Neuronal stem cell (in vitro differentiated cells): ENCODE results near the gene PLPP4. TPM values are rescaled to one million over a fixed set of nuclear protein-coding genes. Genes with fewer than 3 reads are reported as not detected.

Source experiments
- DNase-seq: peaks from one replicate; pipeline ENCODE4 v3.0.0-alpha.2; 2013; ENCODE audit warnings: low spot score
- H2AFZ ChIP-seq: one replicate; pipeline ENCODE4 v1.6.1; 2013; ENCODE audit warnings: mild to moderate bottlenecking, low read length, inconsistent platforms
- H2AK5ac ChIP-seq: 2 replicates; pipeline ENCODE4 v1.6.1; 2013; ENCODE audit warnings: low read depth, mild to moderate bottlenecking, inconsistent platforms, low read length, moderate library complexity, mixed read lengths
- H2BK120ac ChIP-seq: 2 replicates; pipeline ENCODE4 v1.6.1; 2013; ENCODE audit warnings: low read depth, mild to moderate bottlenecking, inconsistent platforms, low read length, moderate library complexity, mixed read lengths
- H2BK12ac ChIP-seq: one replicate; pipeline ENCODE4 v1.6.1; 2013; ENCODE audit warnings: low read length, inconsistent platforms
- H2BK15ac ChIP-seq: 2 replicates; pipeline ENCODE4 v1.6.1; 2013; ENCODE audit warnings: mild to moderate bottlenecking, low read length, inconsistent platforms, mixed read lengths
- H2BK5ac ChIP-seq: one replicate; pipeline ENCODE4 v1.6.1; 2013; ENCODE audit warnings: inconsistent platforms, mild to moderate bottlenecking, low read length, moderate library complexity
- H3K14ac ChIP-seq: one replicate; pipeline ENCODE4 v1.6.1; 2013; ENCODE audit warnings: low read length, inconsistent platforms
- H3K18ac ChIP-seq: 2 replicates; pipeline ENCODE4 v1.6.1; 2013; ENCODE audit warnings: low read length, inconsistent platforms
- H3K23ac ChIP-seq: 2 replicates; pipeline ENCODE4 v1.6.1; 2013; ENCODE audit warnings: low read depth, mild to moderate bottlenecking, mixed read lengths, low read length, inconsistent platforms; ENCODE audit not compliant: poor library complexity
- H3K27ac ChIP-seq: replicated peaks from 3 replicates; pipeline ENCODE4 v1.5.1; 2013; ENCODE audit warnings: low read length, inconsistent platforms
- H3K27me3 ChIP-seq, 3 experiments: 2 replicates each; pipeline ENCODE4 v1.6.1; 2013; ENCODE audit warnings: low read length in 3 of 3, mild to moderate bottlenecking in 2 of 3, inconsistent platforms in 1 of 3, low read depth in 1 of 3, mixed read lengths in 1 of 3, moderate library complexity in 1 of 3; ENCODE audit not compliant: control insufficient read depth in 3 of 3, insufficient read depth in 3 of 3
- H3K36me3 ChIP-seq, 2 donors: replicated peaks in 1 of 2; 2 replicates each; pipeline ENCODE4 v1.6.1; 2013; ENCODE audit warnings: low read length in 2 of 2; ENCODE audit not compliant: control insufficient read depth in 2 of 2, insufficient read depth in 2 of 2
- H3K4ac ChIP-seq: 2 replicates; pipeline ENCODE4 v1.6.1; 2013; ENCODE audit warnings: inconsistent platforms, mild to moderate bottlenecking, low read length, moderate library complexity
- H3K4me1 ChIP-seq, 2 donors: 1 replicate in 1 of 2; 2 replicates in 1 of 2; pipeline ENCODE4 v1.6.1; 2013; ENCODE audit warnings: low read length in 2 of 2, low read depth in 1 of 2; ENCODE audit not compliant: control insufficient read depth in 2 of 2, insufficient read depth in 1 of 2
- H3K4me2 ChIP-seq: one replicate; pipeline ENCODE4 v1.6.1; 2013; ENCODE audit warnings: mild to moderate bottlenecking, low read length, inconsistent platforms; ENCODE audit not compliant: insufficient read depth, poor library complexity, severe bottlenecking
- H3K4me3 ChIP-seq, 2 donors: 2 replicates each; pipeline ENCODE4 v1.5.1; 2013; ENCODE audit warnings: low read length in 2 of 2, mild to moderate bottlenecking in 2 of 2, inconsistent platforms in 1 of 2, moderate library complexity in 1 of 2
- H3K79me1 ChIP-seq: one replicate; pipeline ENCODE4 v1.6.1; 2013; ENCODE audit warnings: low read depth, mild to moderate bottlenecking, inconsistent platforms, low read length, moderate library complexity
- H3K9ac ChIP-seq: one replicate; pipeline ENCODE4 v1.6.1; 2013; ENCODE audit warnings: mild to moderate bottlenecking, low read depth, low read length, inconsistent platforms; ENCODE audit not compliant: poor library complexity
- H3K9me3 ChIP-seq, 2 donors: replicated peaks in 1 of 2; 2 replicates each; pipeline versions ENCODE3 to v1.6.1; 2013; ENCODE audit warnings: low read length in 2 of 2, mild to moderate bottlenecking in 2 of 2, inconsistent platforms in 1 of 2, low read depth in 1 of 2, mixed read lengths in 1 of 2, moderate library complexity in 1 of 2; ENCODE audit not compliant: control insufficient read depth in 2 of 2, insufficient read depth in 1 of 2
- H4K8ac ChIP-seq: one replicate; pipeline ENCODE4 v1.6.1; 2013; ENCODE audit warnings: low read depth, mild to moderate bottlenecking, inconsistent platforms, low read length, moderate library complexity
- H4K91ac ChIP-seq: one replicate; pipeline ENCODE4 v1.6.1; 2013; ENCODE audit warnings: low read length, low read depth, mild to moderate bottlenecking, inconsistent platforms; ENCODE audit not compliant: poor library complexity
- WGBS, 2 donors: extraction: QIAGEN DNeasy Blood & Tissue Kit; methylation state at CpG; one replicate each; pipeline ENCODE4 v1.1.7; 2013; ENCODE audit warnings: missing lambda C conversion rate in 2 of 2, mixed read lengths in 1 of 2; ENCODE audit not compliant: insufficient read length in 2 of 2, insufficient replicate concordance in 1 of 2; ENCODE audit errors: extremely low coverage in 2 of 2; 5-methylcytosine and 5-hydroxymethylcytosine counted together
- polyA plus RNA-seq, 2 experiments: library from polyadenylated mRNA; stranded (reverse); fragments of 200-250 nt; gene quantifications; one replicate each; pipeline ENCODE4 v1.2.3, GENCODE V29; 2013

Gene PLPP4
- polyA plus RNA-seq (2013, experiment 1 of 2), result 4.0 TPM
- polyA plus RNA-seq (2013, experiment 2 of 2), result 3.6 TPM

DNA sequence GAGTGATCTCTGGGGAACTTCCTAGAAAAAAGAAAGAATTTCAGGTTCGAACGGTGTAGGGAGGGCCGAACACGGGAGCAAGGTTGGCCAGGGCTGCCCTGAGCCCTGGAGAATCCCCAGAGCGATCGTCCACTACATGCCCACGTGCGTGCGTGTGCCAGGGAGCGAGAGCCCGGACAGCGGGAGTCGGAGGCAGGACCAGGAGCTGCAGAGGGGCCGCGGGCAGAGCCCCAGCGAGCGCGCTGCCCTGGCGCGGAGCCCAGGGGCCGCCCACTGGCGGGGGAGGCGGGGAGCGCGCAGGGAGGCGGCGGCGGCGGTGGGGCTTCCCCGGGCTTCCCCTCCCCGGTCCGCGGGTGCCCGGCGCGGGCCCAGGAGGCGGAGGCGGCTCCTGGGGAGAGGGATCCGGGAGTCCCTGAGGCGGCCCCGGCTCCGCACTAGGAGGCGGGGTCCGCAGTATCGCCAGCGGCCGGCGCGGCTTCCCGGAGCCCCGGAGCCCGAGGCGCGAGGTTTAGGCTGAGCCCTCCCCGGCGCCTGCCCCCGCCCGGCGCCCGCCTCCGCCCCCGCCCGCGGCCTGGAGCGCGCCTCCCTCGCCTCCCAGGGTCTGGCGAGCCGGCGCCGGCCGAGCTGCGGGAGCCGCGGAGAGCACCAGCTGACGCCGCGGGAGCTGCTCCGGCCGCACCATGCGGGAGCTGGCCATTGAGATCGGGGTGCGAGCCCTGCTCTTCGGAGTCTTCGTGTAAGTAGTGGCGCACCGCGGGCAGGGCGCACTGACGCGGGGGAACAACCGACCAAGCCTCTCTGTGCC lies at the start of gene PLPP4:
Gene PLPP4 (plus strand): TSS at position 602 of the 805 bp plus-strand sequence. CDS start 79 bp downstream, at position 681.
- no CpG with 5 or more reads among the region's 92 CpGs for WGBS, 2 donors
- Histone ChIP-seq H3K9ac (peak within 1 kb of the TSS; percentile 82), H4K91ac (no peak within 1 kb of the TSS), H3K27me3 (peaks cover 2 to 62% (median 10%) of the 10 kb centered on the region in 3 experiments), H2BK15ac (peak within 1 kb of the TSS; percentile 25), H3K79me1 (no peaks in the 10 kb centered on the region), H4K8ac (no peak within 1 kb of the TSS), H3K4ac (no peak within 1 kb of the TSS), H2BK12ac (no peak within 1 kb of the TSS), H3K4me3 (peak within 1 kb of the TSS; percentile 23 to 86), H3K14ac (peak within 1 kb of the TSS; percentile 38), H2AK5ac (peak within 1 kb of the TSS; percentile 48), H3K36me3 (no peaks in the 10 kb centered on the region), H3K18ac (peak within 1 kb of the TSS; percentile 96), H3K27ac (no peak within 1 kb of the TSS), H2BK5ac (peak within 1 kb of the TSS; percentile 46), H3K9me3 (peaks cover 0 to 2% of the 10 kb centered on the region in 2 donors), H3K4me1 (peaks cover 5 to 7% of the 10 kb centered on the region in 2 donors), H3K4me2 (peak within 1 kb of the TSS; percentile 96), H2AFZ (peak within 1 kb of the TSS; percentile 75), H3K23ac (peak within 1 kb of the TSS; percentile 70), H2BK120ac (peak within 1 kb of the TSS; percentile 51)
- DNase-seq, result peak; percentile 48

DNA sequence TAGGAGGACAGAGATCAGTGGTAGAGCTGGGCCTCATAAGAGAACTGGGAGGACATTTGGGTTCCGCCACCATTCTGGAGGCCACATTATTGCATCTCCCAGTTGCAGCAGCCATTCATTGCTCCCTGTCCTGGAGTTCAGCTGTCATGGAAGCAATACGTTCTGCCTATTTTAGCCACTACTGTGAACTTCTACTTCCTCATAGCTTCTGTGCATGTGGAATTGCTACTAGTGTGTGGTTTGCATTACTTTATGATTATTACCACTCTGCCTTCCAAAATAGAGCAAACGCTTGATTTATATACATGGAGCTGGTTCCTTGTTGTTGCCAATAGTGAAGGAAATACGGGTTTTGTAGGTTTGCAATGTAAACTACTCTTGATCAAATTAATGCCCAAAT lies 47.2 kb upstream of the PLPP4 start:
- Histone ChIP-seq H3K36me3 (no peaks in the 10 kb centered on the region), H3K4me1 (no peaks in the 10 kb centered on the region), H4K8ac (no peak overlapping the region), H2BK5ac (no peak overlapping the region), H3K9ac (no peak overlapping the region), H3K18ac (no peak overlapping the region), H3K4me2 (no peak overlapping the region), H3K4ac (no peak overlapping the region), H3K23ac (no peak overlapping the region), H4K91ac (no peak overlapping the region), H2BK15ac (no peak overlapping the region), H3K27me3 (no peaks in the 10 kb centered on the region), H2BK120ac (no peak overlapping the region), H2AFZ (no peak overlapping the region), H3K4me3 (no peak overlapping the region), H2AK5ac (no peak overlapping the region), H3K79me1 (no peaks in the 10 kb centered on the region), H3K27ac (no peak overlapping the region), H3K14ac (no peak overlapping the region), H3K9me3 (no peaks in the 10 kb centered on the region), H2BK12ac (no peak overlapping the region)
- no CpG with 5 or more reads among the region's 4 CpGs for WGBS, 2 donors
- DNase-seq, result no peak

DNA sequence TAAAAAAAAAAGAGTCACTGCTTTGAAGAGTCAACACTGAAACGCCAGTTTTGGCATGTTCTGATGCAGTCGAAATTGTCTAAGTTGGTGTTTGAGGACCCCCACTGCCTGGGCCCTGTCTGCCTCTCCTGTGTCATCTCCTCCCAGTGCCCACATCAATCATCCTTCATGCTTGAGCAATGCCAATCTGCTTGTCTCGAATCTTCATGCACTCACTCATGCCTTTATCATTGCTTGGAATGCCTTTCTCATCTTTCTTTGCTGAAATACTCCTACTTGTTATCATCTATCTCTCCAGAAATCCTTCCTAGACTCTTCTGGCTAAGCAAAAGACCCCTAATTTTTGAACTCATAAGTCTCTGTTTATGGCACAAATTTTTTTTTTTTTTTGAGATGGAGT lies 42.1 kb upstream of the PLPP4 start:
- Histone ChIP-seq H2BK15ac (no peak overlapping the region), H3K27me3 (no peaks in the 10 kb centered on the region), H3K23ac (no peak overlapping the region), H4K91ac (no peak overlapping the region), H3K27ac (no peak overlapping the region), H2BK5ac (no peak overlapping the region), H2BK12ac (no peak overlapping the region), H3K4me1 (peaks cover 0 to 1% of the 10 kb centered on the region in 2 donors), H3K9me3 (no peaks in the 10 kb centered on the region), H2AK5ac (no peak overlapping the region), H3K79me1 (no peaks in the 10 kb centered on the region), H3K18ac (no peak overlapping the region), H3K4me2 (no peak overlapping the region), H3K36me3 (no peaks in the 10 kb centered on the region), H3K9ac (no peak overlapping the region), H2AFZ (no peak overlapping the region), H3K4me3 (no peak overlapping the region), H2BK120ac (no peak overlapping the region), H3K14ac (no peak overlapping the region), H4K8ac (no peak overlapping the region), H3K4ac (no peak overlapping the region)
- WGBS, 2 donors, result no CpG with 5 or more reads among the region's 3 CpGs
- no peak for DNase-seq

DNA sequence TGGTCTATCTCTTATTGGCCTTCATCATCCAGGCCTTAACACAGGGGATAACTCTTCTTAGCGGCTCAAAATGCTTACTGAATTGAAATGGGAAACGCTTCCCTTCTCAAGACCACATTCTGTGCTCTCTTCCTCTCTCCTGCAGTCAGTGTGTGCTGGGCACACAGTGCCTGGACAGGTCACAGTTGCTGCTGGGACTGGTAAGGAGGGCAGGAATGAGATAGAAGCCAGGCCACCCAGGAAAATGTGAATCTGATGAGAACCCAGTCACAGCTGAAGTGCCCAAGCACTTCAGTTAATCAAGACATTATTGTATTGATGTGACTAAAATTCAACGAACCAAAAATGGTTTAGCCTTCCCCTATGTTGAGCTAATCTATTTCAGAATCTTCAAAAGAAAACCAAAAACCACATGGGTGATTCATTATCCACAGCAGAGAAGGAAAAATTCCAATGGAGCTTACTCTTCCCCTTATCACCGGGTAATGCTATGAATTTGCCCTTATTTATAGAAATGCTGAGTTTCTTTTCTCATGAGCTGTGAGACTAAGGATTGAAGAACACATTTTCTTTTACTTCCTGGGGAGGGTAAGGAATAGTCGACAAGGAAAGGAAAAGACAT lies 41.2 kb upstream of the PLPP4 start:
- no peak overlapping the region for H3K23ac ChIP-seq
- H2BK12ac ChIP-seq, result no peak overlapping the region
- no peak overlapping the region for H3K14ac ChIP-seq
- no peak overlapping the region for H4K8ac ChIP-seq
- H2BK120ac ChIP-seq, result no peak overlapping the region
- H2BK5ac ChIP-seq, result no peak overlapping the region
- no peak overlapping the region for H3K9ac ChIP-seq
- peaks cover 0 to 1% of the 10 kb centered on the region in 2 donors for H3K4me1 ChIP-seq
- H3K4me2 ChIP-seq, result no peak overlapping the region
- no peak overlapping the region for H2BK15ac ChIP-seq
- H4K91ac ChIP-seq, result no peak overlapping the region
- no peak overlapping the region for H3K18ac ChIP-seq
- no peak overlapping the region for H2AK5ac ChIP-seq
- H3K36me3 ChIP-seq, result no peaks in the 10 kb centered on the region
- no peak for DNase-seq
- H3K27ac ChIP-seq, result no peak overlapping the region
- H3K79me1 ChIP-seq, result no peaks in the 10 kb centered on the region
- H3K9me3 ChIP-seq, result no peaks in the 10 kb centered on the region
- no CpG with 5 or more reads among the region's 5 CpGs for WGBS, 2 donors
- no peak overlapping the region for H2AFZ ChIP-seq
- H3K27me3 ChIP-seq, result no peaks in the 10 kb centered on the region
- H3K4ac ChIP-seq, result no peak overlapping the region
- H3K4me3 ChIP-seq, result peak overlapping the region in 1 of 2 donors; percentile 46
